Ammon's horn (tissue), 1 donor: Measurements from ENCODE around the gene SLC4A9.

Experiments used
- DNase-seq: peaks from one replicate; pipeline ENCODE4 v3.0.0-alpha.2; 2016; ENCODE audit warnings: low spot score

SLC4A9 gene

GRCh38 chr5:140362875-140363630 is 3.1 kb downstream of the SLC4A9 start:
- peak; percentile 78 for DNase-seq

- DNase-seq, result no peak
Measured at GRCh38 chr5:140363631-140364471, 3.9 kb downstream of the SLC4A9 start.

GRCh38 chr5:140364472-140364765 is 4.4 kb downstream of the SLC4A9 start:
- no peak for DNase-seq

- no peak for DNase-seq
Measured at GRCh38 chr5:140365282-140365681, 5.3 kb downstream of the SLC4A9 start.

- DNase-seq, result no peak
Measured at GRCh38 chr5:140365941-140366340, 5.9 kb downstream of the SLC4A9 start.

- no peak for DNase-seq
Measured at GRCh38 chr5:140366589-140367255, 6.7 kb downstream of the SLC4A9 start.

- no peak for DNase-seq
Measured at GRCh38 chr5:140367256-140368013, 7.4 kb downstream of the SLC4A9 start.

GRCh38 chr5:140371356-140372151 is 11.6 kb downstream of the SLC4A9 start:
- no peak for DNase-seq

GRCh38 chr5:140372971-140373487 is 13.0 kb downstream of the SLC4A9 start:
- DNase-seq, result peak; percentile 80

- DNase-seq, result no peak
Measured at GRCh38 chr5:140381351-140381750, 21.4 kb downstream of the SLC4A9 start.

GRCh38 chr5:140381972-140382371 is 22.0 kb downstream of the SLC4A9 start:
- DNase-seq, result no peak

- DNase-seq, result no peak
Measured at GRCh38 chr5:140382866-140383265, 22.9 kb downstream of the SLC4A9 start.

- DNase-seq, result no peak
Measured at GRCh38 chr5:140383300-140383699, 23.3 kb downstream of the SLC4A9 start.

GRCh38 chr5:140388052-140388451 is 28.1 kb downstream of the SLC4A9 start:
- DNase-seq, result no peak

- no peak for DNase-seq
Measured at GRCh38 chr5:140391312-140391711, 31.3 kb downstream of the SLC4A9 start.

GRCh38 chr5:140391732-140392131 is 31.7 kb downstream of the SLC4A9 start:
- DNase-seq, result no peak

- DNase-seq, result no peak
Measured at GRCh38 chr5:140393738-140394137, 33.7 kb downstream of the SLC4A9 start.

GRCh38 chr5:140398379-140398811 is 38.4 kb downstream of the SLC4A9 start:
- DNase-seq, result no peak

GRCh38 chr5:140399979-140400729 is 40.2 kb downstream of the SLC4A9 start:
- no peak for DNase-seq

- peak; percentile 99 for DNase-seq
Measured at GRCh38 chr5:140400730-140401361, 40.9 kb downstream of the SLC4A9 start.
